GM13976 (cell line): ENCODE measurements around the gene SPINT2.

Source experiments
- DNase-seq: peaks from one replicate; pipeline ENCODE4 v3.0.0; 2012; ENCODE audit warnings: low spot score
- in situ Hi-C: fragments of 300-500 bp; cut with MboI; formaldehyde crosslinking; loops from one replicate; pipeline ENCODE4 v1.12.0; 2022; ENCODE audit warnings: low sequenced_read_pairs, mixed read lengths, inconsistent platforms; ENCODE audit not compliant: unreplicated experiment
- TF ChIP-seq, protein P1 (sequence below): IDR thresholded peaks from 2 replicates; pipeline ENCODE4 v1.5.1; 2012; ENCODE audit warnings: borderline replicate concordance, mild to moderate bottlenecking; ENCODE audit not compliant: insufficient read depth; ENCODE audit errors: extremely low read depth, missing control alignments, control extremely low read depth

The SPINT2 gene

DNA sequence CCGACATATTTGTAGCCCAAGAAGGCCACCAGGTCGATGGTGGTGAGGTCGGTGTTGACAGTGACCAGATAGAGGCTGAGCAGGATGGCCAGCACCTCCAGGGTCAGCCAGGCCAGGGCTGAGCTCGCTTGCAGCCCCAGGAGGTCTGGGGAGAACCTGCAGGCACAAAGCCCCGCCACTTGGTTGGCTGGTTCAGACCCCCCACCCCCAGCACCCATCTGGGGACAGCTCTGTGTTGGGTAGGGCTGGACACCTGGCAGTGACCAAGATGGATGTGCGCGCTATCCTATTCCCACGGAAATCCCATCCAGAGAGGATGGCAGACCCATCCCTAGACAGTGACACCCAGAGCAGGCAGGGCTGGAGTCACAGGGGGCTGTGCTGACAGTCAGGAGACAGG is 43.2 kb downstream of the SPINT2 start:
- in situ Hi-C loops, result no loop called here
- no peak for DNase-seq
- TF ChIP-seq, protein P1, sequence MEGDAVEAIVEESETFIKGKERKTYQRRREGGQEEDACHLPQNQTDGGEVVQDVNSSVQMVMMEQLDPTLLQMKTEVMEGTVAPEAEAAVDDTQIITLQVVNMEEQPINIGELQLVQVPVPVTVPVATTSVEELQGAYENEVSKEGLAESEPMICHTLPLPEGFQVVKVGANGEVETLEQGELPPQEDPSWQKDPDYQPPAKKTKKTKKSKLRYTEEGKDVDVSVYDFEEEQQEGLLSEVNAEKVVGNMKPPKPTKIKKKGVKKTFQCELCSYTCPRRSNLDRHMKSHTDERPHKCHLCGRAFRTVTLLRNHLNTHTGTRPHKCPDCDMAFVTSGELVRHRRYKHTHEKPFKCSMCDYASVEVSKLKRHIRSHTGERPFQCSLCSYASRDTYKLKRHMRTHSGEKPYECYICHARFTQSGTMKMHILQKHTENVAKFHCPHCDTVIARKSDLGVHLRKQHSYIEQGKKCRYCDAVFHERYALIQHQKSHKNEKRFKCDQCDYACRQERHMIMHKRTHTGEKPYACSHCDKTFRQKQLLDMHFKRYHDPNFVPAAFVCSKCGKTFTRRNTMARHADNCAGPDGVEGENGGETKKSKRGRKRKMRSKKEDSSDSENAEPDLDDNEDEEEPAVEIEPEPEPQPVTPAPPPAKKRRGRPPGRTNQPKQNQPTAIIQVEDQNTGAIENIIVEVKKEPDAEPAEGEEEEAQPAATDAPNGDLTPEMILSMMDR, result no peak

DNA sequence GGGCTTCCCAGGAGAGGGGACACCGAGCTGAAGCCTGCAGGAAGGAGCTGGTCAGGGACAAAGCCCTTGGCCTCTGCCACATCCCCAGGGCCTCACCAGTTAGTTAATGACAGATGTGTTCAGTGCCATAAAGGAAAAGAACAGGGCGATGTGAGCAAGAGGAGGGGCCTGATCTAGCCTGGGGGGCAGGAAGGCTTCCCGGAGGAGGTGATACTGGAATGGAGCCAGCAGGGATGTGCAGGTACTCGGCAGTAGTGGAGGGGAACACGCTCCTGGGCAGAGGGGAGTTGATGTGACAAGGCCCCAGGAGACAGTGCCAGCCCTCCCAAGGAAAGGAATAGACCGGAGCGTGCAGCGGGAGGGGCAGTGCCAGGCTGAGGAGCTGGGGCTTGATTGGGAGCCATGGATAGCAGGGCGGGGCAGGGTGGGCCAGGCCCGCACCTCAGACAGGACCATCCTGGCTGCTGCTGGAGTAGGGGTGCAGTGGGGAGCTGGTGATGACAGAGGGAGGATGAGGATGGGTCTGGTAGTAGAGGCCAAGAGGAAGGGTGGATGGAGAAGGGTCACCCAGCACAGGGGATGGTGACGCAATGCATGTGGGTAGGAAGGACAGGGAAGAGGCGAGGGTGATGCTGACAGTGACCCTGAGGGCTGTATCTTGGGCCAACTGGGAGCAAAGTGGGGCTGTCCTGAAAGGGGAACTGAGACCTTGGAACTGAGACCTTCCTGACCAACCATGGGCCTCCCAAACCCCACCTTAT is 43.8 kb downstream of the SPINT2 start:
- in situ Hi-C loops, result no loop called here
- no peak for DNase-seq
- TF ChIP-seq, protein P1, result no peak

DNA sequence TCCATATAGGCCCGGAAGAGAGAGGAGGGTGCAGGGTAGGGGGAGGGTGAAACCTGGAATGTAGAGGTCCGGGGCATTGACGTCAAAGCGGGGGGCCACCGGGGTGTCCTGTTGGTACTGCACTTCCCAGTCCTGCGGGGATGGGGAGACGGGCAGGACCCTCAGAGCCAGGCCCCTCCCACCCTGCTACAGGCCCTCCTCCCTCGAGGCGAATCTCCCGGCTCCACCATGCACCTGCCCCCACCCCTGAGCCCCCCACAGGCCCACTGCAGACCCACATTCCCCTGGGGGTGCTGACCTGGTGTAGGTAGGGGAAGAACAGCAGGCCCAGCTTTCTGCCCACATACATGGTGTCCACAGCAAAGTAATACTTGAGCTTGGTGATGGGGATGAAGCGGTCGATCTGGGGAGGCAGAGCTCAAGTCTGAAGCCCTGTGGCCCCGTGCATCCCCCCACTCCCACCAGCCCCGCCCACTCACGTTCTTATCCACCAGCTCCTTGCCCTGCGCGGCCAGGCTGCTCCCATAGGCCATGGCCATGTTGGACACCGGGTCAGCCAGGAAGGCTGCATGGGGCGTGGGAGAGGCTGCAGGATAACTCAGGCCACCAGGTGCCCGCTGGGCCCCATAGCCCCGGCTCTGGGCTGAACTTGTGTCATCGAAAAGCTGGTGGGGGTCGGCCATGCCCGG is 44.7 kb downstream of the SPINT2 start:
- TF ChIP-seq, protein P1, result no peak
- DNase-seq, result no peak
- in situ Hi-C loops, result no loop called here

DNA sequence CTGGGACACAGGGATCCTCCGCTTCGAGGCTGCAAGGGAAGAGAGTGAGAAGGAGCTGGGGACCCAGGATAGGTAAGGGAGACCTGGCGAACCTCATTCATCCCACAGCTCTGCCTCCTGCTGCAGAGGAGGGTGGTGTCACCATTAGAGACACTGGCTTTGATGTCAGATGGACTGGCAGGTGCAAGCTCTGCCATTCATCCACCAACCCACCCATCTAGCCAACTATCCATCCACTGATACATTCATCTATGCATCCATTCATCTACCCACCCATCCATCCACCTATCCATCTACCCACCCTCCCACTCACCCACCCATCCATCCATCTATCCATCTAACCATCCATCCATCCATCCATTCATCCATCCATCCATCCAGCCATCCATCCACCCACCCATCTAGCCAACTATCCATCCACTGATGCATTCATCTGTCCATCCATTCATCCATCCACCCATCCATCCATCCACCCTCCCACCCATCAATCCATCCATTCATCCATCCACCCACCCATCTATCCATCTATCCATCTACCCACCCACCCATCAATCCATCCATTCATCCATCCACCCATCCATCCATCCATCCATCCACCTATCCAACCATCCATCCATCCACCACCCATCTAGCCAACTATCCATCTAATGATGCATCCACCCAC is 45.4 kb downstream of the SPINT2 start:
- DNase-seq, result no peak
- in situ Hi-C loops, result no loop called here
- TF ChIP-seq, protein P1, result no peak

DNA sequence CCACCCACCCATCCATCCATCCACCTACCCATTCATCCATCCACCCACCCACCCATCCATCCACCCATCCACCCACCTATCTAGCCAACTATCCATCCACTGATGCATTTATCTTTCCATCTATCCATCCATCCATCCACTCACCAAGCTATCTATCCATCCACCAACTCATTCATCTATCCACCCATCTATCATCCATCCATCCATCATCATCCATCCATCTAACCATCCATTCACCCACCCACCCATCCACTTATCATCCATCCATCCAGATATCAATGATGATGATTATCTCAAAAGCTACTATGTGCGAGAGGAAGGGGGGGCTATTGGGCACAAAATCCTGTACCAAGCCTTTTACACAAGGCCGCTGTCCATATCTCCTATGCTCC is 45.9 kb downstream of the SPINT2 start:
- DNase-seq, result no peak
- TF ChIP-seq, protein P1, result no peak
- in situ Hi-C loops, result no loop called here

DNA sequence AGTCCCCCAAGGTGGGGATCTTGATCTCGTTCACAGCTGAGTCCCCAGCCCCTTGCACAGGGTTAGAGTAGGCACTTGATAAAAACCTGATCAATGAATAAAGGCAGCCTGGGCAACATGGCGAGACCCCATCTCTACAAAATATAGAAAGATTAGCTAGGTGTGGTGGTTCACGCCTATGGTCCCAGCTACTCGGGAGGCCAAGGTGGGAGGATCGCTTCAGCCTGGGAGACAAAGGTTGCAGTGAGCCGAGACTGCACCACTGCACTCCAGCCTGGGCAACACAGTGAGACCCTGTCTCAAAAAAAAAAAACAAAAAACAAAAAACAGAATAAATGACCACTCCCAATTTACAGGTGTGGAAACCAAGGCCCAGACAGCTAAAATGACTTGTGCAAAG is 46.6 kb downstream of the SPINT2 start:
- in situ Hi-C loops, result no loop called here
- TF ChIP-seq, protein P1, result no peak
- no peak for DNase-seq
